HEK293T (cell line): Measurements from ENCODE around the gene TMEM254.

Experiments
- ELF4 ChIP-seq: fragments of 450-650 bp; IDR thresholded peaks from 2 replicates; pipeline ENCODE4 v1.6.1; 2017; ENCODE audit warnings: antibody characterized with exemption
- FOXK2 ChIP-seq: fragments of 450-650 bp; IDR thresholded peaks from 2 replicates; pipeline ENCODE4 v1.6.1; 2016; ENCODE audit warnings: mild to moderate bottlenecking
- TARDBP ChIP-seq: fragments of 450-650 bp; IDR thresholded peaks from 2 replicates; pipeline ENCODE4 v1.6.1; 2016

DNA sequence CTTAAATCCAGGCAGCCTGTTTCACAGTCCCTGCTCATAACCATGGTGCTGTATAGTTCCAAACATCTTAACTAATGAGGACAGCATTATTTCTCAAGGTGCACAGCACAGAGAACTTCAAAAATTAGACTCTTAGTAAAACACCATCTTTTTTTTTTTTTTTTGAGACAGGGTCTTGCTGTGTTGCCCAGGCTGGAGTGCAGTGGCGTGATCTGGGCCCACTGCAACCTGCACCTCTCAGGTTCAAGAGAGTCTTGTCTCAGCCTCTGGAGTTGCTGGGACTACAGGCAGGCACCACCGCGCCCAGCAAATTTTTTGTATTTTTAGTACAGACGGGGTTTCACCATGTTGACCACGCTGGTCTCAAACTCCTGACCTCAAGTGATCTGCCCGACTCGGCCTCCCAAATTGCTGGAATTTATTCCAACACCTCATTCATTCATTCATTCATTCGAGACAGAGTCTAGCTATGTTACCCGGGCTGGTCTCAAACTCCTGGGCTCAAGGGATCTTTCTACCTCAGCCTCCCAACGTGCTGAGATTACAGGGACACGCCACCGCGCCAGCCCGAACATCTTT, 507 bp upstream of the TMEM254 start:
- no peak for TF ChIP-seq TARDBP
- TF ChIP-seq FOXK2, result no peak
- TF ChIP-seq ELF4, result no peak
